Measurements from ENCODE around the gene GINS2.

The GINS2 gene

GRCh38 chr16:85716022-85716679, 27.4 kb upstream of the GINS2 start:
- no peak for DNase-seq (ENCODE audit: low read depth, low spot score)

- no peak for DNase-seq (ENCODE audit: low read depth, low spot score)
Observed at GRCh38 chr16:85715169-85716021, 26.6 kb upstream of the GINS2 start.

- DNase-seq (ENCODE audit: low read depth, low spot score), result no peak
Observed at GRCh38 chr16:85712801-85713200, 24.0 kb upstream of the GINS2 start.

GRCh38 chr16:85711982-85712587, 23.3 kb upstream of the GINS2 start:
- DNase-seq (ENCODE audit: low read depth, low spot score), result no peak

- DNase-seq (ENCODE audit: low read depth, low spot score), result no peak
Observed at GRCh38 chr16:85710732-85711131, 22.0 kb upstream of the GINS2 start.

- no peak for DNase-seq (ENCODE audit: low read depth, low spot score)
Observed at GRCh38 chr16:85709766-85710585, 21.2 kb upstream of the GINS2 start.

- no peak for DNase-seq (ENCODE audit: low read depth, low spot score)
Observed at GRCh38 chr16:85708338-85708737, 19.6 kb upstream of the GINS2 start.

- DNase-seq (ENCODE audit: low read depth, low spot score), result no peak
Observed at GRCh38 chr16:85707528-85708095, 18.9 kb upstream of the GINS2 start.

GRCh38 chr16:85706449-85707034, 17.8 kb upstream of the GINS2 start:
- no peak for DNase-seq (ENCODE audit: low read depth, low spot score)

GRCh38 chr16:85704900-85705846, 16.4 kb upstream of the GINS2 start:
- DNase-seq (ENCODE audit: low read depth, low spot score), result no peak

- no peak for DNase-seq (ENCODE audit: low read depth, low spot score)
Observed at GRCh38 chr16:85704011-85704410, 15.3 kb upstream of the GINS2 start.

GRCh38 chr16:85699628-85700027, 10.9 kb upstream of the GINS2 start:
- DNase-seq (ENCODE audit: low read depth, low spot score), result no peak

GRCh38 chr16:85698935-85699558, 10.3 kb upstream of the GINS2 start:
- no peak for DNase-seq (ENCODE audit: low read depth, low spot score)

- no peak for DNase-seq (ENCODE audit: low read depth, low spot score)
Observed at GRCh38 chr16:85698459-85698891, 9.7 kb upstream of the GINS2 start.

- no peak for DNase-seq (ENCODE audit: low read depth, low spot score)
Observed at GRCh38 chr16:85697431-85697830, 8.7 kb upstream of the GINS2 start.

GRCh38 chr16:85696781-85697180, 8.0 kb upstream of the GINS2 start:
- no peak for DNase-seq (ENCODE audit: low read depth, low spot score)

GRCh38 chr16:85695196-85696128, 6.7 kb upstream of the GINS2 start:
- DNase-seq (ENCODE audit: low read depth, low spot score), result no peak

- no peak for DNase-seq (ENCODE audit: low read depth, low spot score)
Observed at GRCh38 chr16:85690469-85691064, 1.8 kb upstream of the GINS2 start.

Measured in iPS DF 19.7 (cell line).